Neural cell (in vitro differentiated cells): ENCODE data around the gene RFC3. TPM values are rescaled to one million over a fixed set of nuclear protein-coding genes. Genes with fewer than 3 reads are reported as not detected.
A peak's percentile ranks its signal among the peaks of the same experiment; 100 is the strongest.
"Not testable (repeated sequence)": the region's sequence is repeated elsewhere in the genome, so short reads cannot be mapped to it uniquely, and the experiment has no call there.

Source experiments
- H2AFZ ChIP-seq: fragments of 200-600, 300-800 bp; sonication (generic), shearing (Covaris generic); 2 replicates; pipeline ENCODE4 v1.6.0; 2014; ENCODE audit warnings: low read depth, mild to moderate bottlenecking, antibody characterized with exemption, low read length, moderate library complexity
- H3F3A ChIP-seq: fragments of 200-600 bp; shearing (Covaris generic); 2 replicates; pipeline ENCODE4 v1.6.1; 2016; ENCODE audit warnings: mild to moderate bottlenecking, moderate library complexity, mixed read lengths, antibody characterized with exemption, low read length; ENCODE audit not compliant: insufficient read depth, poor library complexity, severe bottlenecking
- H3K27ac ChIP-seq: fragments of 200-600, 300-800 bp; sonication (generic), shearing (Covaris generic); 2 replicates; pipeline ENCODE4 v1.5.1; 2014; ENCODE audit warnings: mild to moderate bottlenecking, low read length, moderate library complexity
- H3K27me3 ChIP-seq: fragments of 300-800, 200-600 bp; sonication (generic), shearing (Covaris generic); 2 replicates; pipeline ENCODE4 v1.6.0; 2014; ENCODE audit warnings: mild to moderate bottlenecking, low read depth, low read length, moderate library complexity; ENCODE audit not compliant: insufficient read depth
- H3K36me3 ChIP-seq: fragments of 300-800, 200-600 bp; sonication (generic), shearing (Covaris generic); 2 replicates; pipeline ENCODE4 v1.5.1; 2014; ENCODE audit warnings: mild to moderate bottlenecking, antibody characterized with exemption, low read length, moderate library complexity; ENCODE audit not compliant: insufficient read depth
- H3K4me2 ChIP-seq: fragments of 300-800, 200-600 bp; sonication (generic), shearing (Covaris generic); 2 replicates; pipeline ENCODE4 v1.6.0; 2014; ENCODE audit warnings: mild to moderate bottlenecking, low read length
- H3K4me3 ChIP-seq: fragments of 300-800, 200-600 bp; sonication (generic), shearing (Covaris generic); 2 replicates; pipeline ENCODE4 v1.5.1; 2014; ENCODE audit warnings: mild to moderate bottlenecking, low read length, moderate library complexity
- H3K79me2 ChIP-seq: fragments of 200-600 bp; shearing (Covaris generic); replicated peaks from 2 replicates; pipeline ENCODE4 v1.6.0; 2014; ENCODE audit warnings: mild to moderate bottlenecking, low read length, moderate library complexity; ENCODE audit not compliant: insufficient read depth
- H3K9ac ChIP-seq: fragments of 300-800, 200-600 bp; sonication (generic), shearing (Covaris generic); 2 replicates; pipeline ENCODE4 v1.6.1; 2016; ENCODE audit warnings: mild to moderate bottlenecking, low read length, mixed read lengths
- H3K9me2 ChIP-seq: fragments of 200-600 bp; shearing (Covaris generic); 2 replicates; pipeline ENCODE4 v1.6.1; 2016; ENCODE audit warnings: mild to moderate bottlenecking, low read length, mixed read lengths; ENCODE audit not compliant: insufficient read depth
- H3K9me3 ChIP-seq: fragments of 200-600, 300-800 bp; sonication (generic), shearing (Covaris generic); 2 replicates; pipeline ENCODE4 v1.6.1; 2016; ENCODE audit warnings: mild to moderate bottlenecking, mixed run types, low read length, moderate library complexity, mixed read lengths
- H4K20me1 ChIP-seq: fragments of 200-600 bp; shearing (Covaris generic); 2 replicates; pipeline ENCODE4 v1.6.1; 2016; ENCODE audit warnings: mild to moderate bottlenecking, mixed run types; ENCODE audit not compliant: insufficient read depth
- EP300 ChIP-seq: fragments of 450-650 bp; conservative IDR thresholded peaks from 2 replicates; pipeline ENCODE4 v1.6.1; 2014; ENCODE audit warnings: antibody characterized with exemption, mild to moderate bottlenecking, moderate library complexity; ENCODE audit not compliant: poor library complexity, severe bottlenecking
- EZH2 ChIP-seq: fragments of 200-600, 300-800 bp; shearing (Covaris generic), sonication (generic); IDR thresholded peaks from 2 replicates; pipeline ENCODE4 v1.6.1; 2014; ENCODE audit warnings: antibody characterized with exemption, low read length, borderline replicate concordance, mild to moderate bottlenecking; ENCODE audit not compliant: insufficient read depth, poor library complexity, severe bottlenecking
- MXI1 ChIP-seq: fragments of 450-650 bp; conservative IDR thresholded peaks from 2 replicates; pipeline ENCODE4 v1.6.1; 2014; ENCODE audit warnings: antibody characterized with exemption, mild to moderate bottlenecking; ENCODE audit not compliant: poor library complexity, severe bottlenecking
- POLR2AphosphoS5 ChIP-seq: IDR thresholded peaks from 2 replicates; pipeline ENCODE4 v1.6.1; 2012
- RAD21 ChIP-seq: fragments of 450-650 bp; conservative IDR thresholded peaks from 2 replicates; pipeline ENCODE4 v1.6.1; 2014; ENCODE audit warnings: antibody characterized with exemption, mild to moderate bottlenecking, moderate library complexity
- SMC3 ChIP-seq: fragments of 450-650 bp; conservative IDR thresholded peaks from 2 replicates; pipeline ENCODE4 v1.6.1; 2014; ENCODE audit warnings: antibody characterized with exemption, mild to moderate bottlenecking, moderate library complexity; ENCODE audit not compliant: poor library complexity
- TAF1 ChIP-seq: IDR thresholded peaks from 2 replicates; pipeline ENCODE4 v1.6.1; 2012; ENCODE audit warnings: low read depth
- polyA plus RNA-seq: library from polyadenylated mRNA; depleted of rRNA; stranded (reverse); fragments of >200 nt; gene quantifications from 2 replicates; pipeline ENCODE4 v1.2.3, GENCODE V29; 2014
- TF ChIP-seq, protein P1 (sequence below): IDR thresholded peaks from 2 replicates; pipeline ENCODE4 v1.6.1; 2012; ENCODE audit warnings: borderline replicate concordance
- TF ChIP-seq, protein P2 (sequence below): fragments of 450-650 bp; IDR thresholded peaks from 2 replicates; pipeline ENCODE4 v1.5.1; 2014; ENCODE audit warnings: antibody characterized with exemption, mild to moderate bottlenecking, moderate library complexity; ENCODE audit not compliant: poor library complexity, severe bottlenecking

RFC3 gene
- polyA plus RNA-seq, 1 donor from 2014 or later = 13.8 TPM

DNA sequence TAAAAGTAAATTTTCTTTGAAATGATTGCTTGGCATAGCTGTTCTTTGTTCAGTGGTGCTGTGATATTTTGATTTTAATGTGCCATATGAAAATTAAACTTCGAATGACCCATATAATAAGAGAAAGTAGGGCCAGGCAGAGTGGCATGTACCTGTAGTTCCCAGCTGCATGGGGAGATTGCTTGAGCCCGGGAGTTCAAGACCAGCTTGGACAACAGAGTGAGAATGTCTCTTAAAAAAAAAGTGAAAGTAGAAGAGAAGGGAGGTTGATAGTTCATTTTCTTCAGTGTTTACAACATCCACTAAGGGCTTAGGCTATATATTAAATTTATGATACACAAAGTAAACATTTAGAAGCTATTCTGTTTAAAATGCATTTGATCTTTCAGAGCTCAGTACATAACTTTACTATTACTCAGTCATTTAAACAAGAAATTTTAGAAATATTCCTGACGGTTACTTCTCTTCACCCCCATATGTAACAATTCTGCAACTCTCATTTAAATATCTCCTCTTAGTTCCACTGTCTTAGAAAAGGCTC, 17.2 kb upstream of the RFC3 start:
- Histone ChIP-seq H3F3A (no peaks in the 10 kb centered on the region), H3K9ac (no peak overlapping the region), H3K9me2 (no peaks in the 10 kb centered on the region), H3K9me3 (no peaks in the 10 kb centered on the region), H3K27me3 (no peaks in the 10 kb centered on the region), H3K27ac (no peak overlapping the region), H2AFZ (no peak overlapping the region), H3K4me3 (no peak overlapping the region), H3K4me2 (no peak overlapping the region), H4K20me1 (no peaks in the 10 kb centered on the region), H3K79me2 (no peaks in the 10 kb centered on the region), H3K36me3 (no peaks in the 10 kb centered on the region)
- TF ChIP-seq SMC3 = no peak
- TF ChIP-seq POLR2AphosphoS5 = no peak
- TF ChIP-seq EZH2 = no peak
- no peak for TF ChIP-seq EP300
- no peak for TF ChIP-seq MXI1
- TF ChIP-seq TAF1 = no peak
- TF ChIP-seq, protein P1, sequence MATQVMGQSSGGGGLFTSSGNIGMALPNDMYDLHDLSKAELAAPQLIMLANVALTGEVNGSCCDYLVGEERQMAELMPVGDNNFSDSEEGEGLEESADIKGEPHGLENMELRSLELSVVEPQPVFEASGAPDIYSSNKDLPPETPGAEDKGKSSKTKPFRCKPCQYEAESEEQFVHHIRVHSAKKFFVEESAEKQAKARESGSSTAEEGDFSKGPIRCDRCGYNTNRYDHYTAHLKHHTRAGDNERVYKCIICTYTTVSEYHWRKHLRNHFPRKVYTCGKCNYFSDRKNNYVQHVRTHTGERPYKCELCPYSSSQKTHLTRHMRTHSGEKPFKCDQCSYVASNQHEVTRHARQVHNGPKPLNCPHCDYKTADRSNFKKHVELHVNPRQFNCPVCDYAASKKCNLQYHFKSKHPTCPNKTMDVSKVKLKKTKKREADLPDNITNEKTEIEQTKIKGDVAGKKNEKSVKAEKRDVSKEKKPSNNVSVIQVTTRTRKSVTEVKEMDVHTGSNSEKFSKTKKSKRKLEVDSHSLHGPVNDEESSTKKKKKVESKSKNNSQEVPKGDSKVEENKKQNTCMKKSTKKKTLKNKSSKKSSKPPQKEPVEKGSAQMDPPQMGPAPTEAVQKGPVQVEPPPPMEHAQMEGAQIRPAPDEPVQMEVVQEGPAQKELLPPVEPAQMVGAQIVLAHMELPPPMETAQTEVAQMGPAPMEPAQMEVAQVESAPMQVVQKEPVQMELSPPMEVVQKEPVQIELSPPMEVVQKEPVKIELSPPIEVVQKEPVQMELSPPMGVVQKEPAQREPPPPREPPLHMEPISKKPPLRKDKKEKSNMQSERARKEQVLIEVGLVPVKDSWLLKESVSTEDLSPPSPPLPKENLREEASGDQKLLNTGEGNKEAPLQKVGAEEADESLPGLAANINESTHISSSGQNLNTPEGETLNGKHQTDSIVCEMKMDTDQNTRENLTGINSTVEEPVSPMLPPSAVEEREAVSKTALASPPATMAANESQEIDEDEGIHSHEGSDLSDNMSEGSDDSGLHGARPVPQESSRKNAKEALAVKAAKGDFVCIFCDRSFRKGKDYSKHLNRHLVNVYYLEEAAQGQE = no peak
- TF ChIP-seq, protein P2, sequence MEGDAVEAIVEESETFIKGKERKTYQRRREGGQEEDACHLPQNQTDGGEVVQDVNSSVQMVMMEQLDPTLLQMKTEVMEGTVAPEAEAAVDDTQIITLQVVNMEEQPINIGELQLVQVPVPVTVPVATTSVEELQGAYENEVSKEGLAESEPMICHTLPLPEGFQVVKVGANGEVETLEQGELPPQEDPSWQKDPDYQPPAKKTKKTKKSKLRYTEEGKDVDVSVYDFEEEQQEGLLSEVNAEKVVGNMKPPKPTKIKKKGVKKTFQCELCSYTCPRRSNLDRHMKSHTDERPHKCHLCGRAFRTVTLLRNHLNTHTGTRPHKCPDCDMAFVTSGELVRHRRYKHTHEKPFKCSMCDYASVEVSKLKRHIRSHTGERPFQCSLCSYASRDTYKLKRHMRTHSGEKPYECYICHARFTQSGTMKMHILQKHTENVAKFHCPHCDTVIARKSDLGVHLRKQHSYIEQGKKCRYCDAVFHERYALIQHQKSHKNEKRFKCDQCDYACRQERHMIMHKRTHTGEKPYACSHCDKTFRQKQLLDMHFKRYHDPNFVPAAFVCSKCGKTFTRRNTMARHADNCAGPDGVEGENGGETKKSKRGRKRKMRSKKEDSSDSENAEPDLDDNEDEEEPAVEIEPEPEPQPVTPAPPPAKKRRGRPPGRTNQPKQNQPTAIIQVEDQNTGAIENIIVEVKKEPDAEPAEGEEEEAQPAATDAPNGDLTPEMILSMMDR = no peak

DNA sequence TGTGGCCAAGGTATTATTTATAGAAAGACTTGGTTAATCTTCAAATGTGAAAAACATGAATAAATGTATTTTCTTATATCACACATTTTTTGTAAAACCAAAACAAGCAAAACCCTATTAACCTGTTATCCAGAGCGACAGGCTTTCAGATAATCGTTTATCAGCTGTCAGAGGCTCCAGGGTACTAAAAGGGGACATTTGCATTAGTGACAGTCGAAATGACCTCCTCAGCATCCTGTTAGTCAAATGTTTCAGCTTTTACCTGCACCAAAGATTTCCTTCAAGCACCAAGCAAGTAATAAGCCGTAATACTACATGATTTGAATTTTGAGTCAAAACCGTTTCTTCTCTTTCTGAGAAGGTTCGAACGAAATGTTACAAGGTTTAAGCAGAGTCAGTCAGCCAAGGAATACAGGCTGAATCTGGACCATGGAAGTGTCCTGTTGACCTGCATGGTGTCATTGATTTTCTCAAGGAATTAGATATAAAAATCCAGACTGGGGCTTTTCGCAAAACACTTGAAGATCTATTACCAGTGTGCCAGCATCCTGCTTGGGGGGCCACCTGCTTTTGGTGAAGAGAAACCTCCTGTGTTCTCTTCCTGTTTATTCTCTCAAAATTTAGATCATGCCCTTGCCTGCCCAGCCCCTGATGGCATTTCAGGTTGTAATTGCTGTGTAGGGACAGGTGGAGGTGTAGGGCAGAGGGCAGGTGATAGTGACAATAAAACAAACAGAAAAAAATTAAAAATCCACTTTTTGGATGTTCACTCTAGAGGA, 11.3 kb upstream of the RFC3 start:
- Histone ChIP-seq H3K36me3 (no peaks in the 10 kb centered on the region), H3K79me2 (no peaks in the 10 kb centered on the region), H3K4me2 (peak overlapping the region; percentile 58), H3K4me3 (peak overlapping the region; percentile 33), H3F3A (no peaks in the 10 kb centered on the region), H4K20me1 (no peaks in the 10 kb centered on the region), H3K27me3 (no peaks in the 10 kb centered on the region), H3K27ac (peak overlapping the region; percentile 76), H2AFZ (no peak overlapping the region), H3K9me2 (no peaks in the 10 kb centered on the region), H3K9me3 (no peaks in the 10 kb centered on the region), H3K9ac (peak overlapping the region; percentile 30)
- TF ChIP-seq POLR2AphosphoS5 (peak; percentile 15), EP300 (peak; percentile 94), RAD21 (no peak)

DNA sequence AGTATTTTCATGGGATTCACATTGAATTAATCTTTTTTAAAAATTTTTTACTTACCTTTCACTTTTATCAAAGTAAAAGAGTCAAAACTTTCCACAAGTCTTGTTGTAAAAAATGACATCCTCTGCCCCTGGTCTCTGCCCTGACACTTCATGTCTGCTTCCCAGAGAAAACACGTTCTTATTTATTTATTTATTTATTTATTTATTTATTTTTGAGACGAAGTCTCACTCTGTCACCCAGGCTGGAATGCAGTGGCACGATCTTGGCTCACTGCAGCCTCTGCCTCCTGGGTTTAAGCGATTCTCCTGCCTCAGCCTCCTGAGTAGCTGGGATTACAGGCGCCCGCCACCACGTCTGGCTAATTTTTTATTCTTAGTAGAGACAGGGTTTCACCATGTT, 5.1 kb upstream of the RFC3 start:
- not testable (repeated sequence) for H3K4me2 ChIP-seq, H3K36me3 ChIP-seq, H3K9me2 ChIP-seq, H3K79me2 ChIP-seq, H3F3A ChIP-seq, H3K9me3 ChIP-seq, H3K4me3 ChIP-seq, H3K27ac ChIP-seq, H3K9ac ChIP-seq, H3K27me3 ChIP-seq, H4K20me1 ChIP-seq, H2AFZ ChIP-seq
